A673 (cell line): ENCODE measurements around the gene MIAT. TPM values are rescaled to one million over a fixed set of nuclear protein-coding genes. Genes with fewer than 3 reads are reported as not detected.
A peak's percentile ranks its signal among the peaks of the same experiment; 100 is the strongest.

ENCODE experiments used
- Bru-seq: library from RNA; stranded (reverse); fragments of 400-500 nt; gene quantifications from one replicate; lab custom pipeline; 2021; lab: Mats Ljungman, UMichigan
- BruChase-seq, 2 experiments: library from RNA; stranded (reverse); fragments of 400-500 nt; gene quantifications; one replicate each; lab custom pipeline; 2021; lab: Mats Ljungman, UMichigan
- BruUV-seq: library from RNA; stranded (reverse); fragments of 400-500 nt; replicated peaks from 2 replicates; lab custom pipeline; 2021; lab: Mats Ljungman, UMichigan
- CTCF ChIA-PET: fragments of 300-600 bp; sonication (Branson Sonifier 250); formaldehyde crosslinking; loops from one replicate; lab custom pipeline; 2022; ENCODE audit warnings: antibody characterized with exemption; lab: Charles Lee
- POLR2A ChIA-PET: fragments of 300-600 bp; sonication (Branson Sonifier 250); formaldehyde crosslinking; loops from one replicate; lab custom pipeline; 2022; ENCODE audit warnings: antibody characterized with exemption; ENCODE audit not compliant: low non-redundant PET; lab: Charles Lee
- DNase-seq: peaks from one replicate; pipeline ENCODE4 v3.0.0-alpha.2; 2015; ENCODE audit warnings: low spot score
- H3K27ac ChIP-seq: fragments of 200-600 bp; sonication (generic); 2 replicates; pipeline ENCODE4 v1.5.1; 2016; ENCODE audit warnings: mixed run types, low read depth, mild to moderate bottlenecking, mixed read lengths, antibody characterized with exemption, low read length; ENCODE audit not compliant: poor library complexity, severe bottlenecking
- H3K27me3 ChIP-seq: fragments of 200-600 bp; sonication (generic); replicated peaks from 2 replicates; pipeline ENCODE4 v1.6.1; 2017; ENCODE audit warnings: mixed run types, low read depth, mild to moderate bottlenecking, mixed read lengths, antibody characterized with exemption, low read length; ENCODE audit not compliant: insufficient read depth, poor library complexity
- H3K36me3 ChIP-seq: fragments of 200-600 bp; sonication (generic); 2 replicates; pipeline ENCODE4 v1.6.1; 2016; ENCODE audit warnings: mixed run types, mild to moderate bottlenecking, mixed read lengths, antibody characterized with exemption, low read length; ENCODE audit not compliant: insufficient read depth, poor library complexity, severe bottlenecking
- H3K4me1 ChIP-seq: fragments of 200-600 bp; sonication (generic); 2 replicates; pipeline ENCODE4 v1.6.1; 2017; ENCODE audit warnings: mixed run types, mild to moderate bottlenecking, mixed read lengths, antibody characterized with exemption, low read length; ENCODE audit not compliant: insufficient read depth, poor library complexity, severe bottlenecking
- H3K4me3 ChIP-seq: fragments of 200-600 bp; sonication (generic); 2 replicates; pipeline ENCODE4 v1.5.1; 2016; ENCODE audit warnings: low read depth, mixed run types, mild to moderate bottlenecking, mixed read lengths, low read length; ENCODE audit not compliant: poor library complexity, severe bottlenecking
- H3K9me3 ChIP-seq: fragments of 200-600 bp; sonication (generic); 2 replicates; pipeline ENCODE4 v1.6.1; 2016; ENCODE audit warnings: mixed run types, low read depth, mild to moderate bottlenecking, mixed read lengths, antibody characterized with exemption, low read length; ENCODE audit not compliant: poor library complexity, severe bottlenecking
- EZH2 ChIP-seq: fragments of 200-600 bp; sonication (generic); IDR thresholded peaks from 2 replicates; pipeline ENCODE4 v1.6.1; 2017; ENCODE audit warnings: borderline replicate concordance, low read depth, mild to moderate bottlenecking, mixed read lengths, antibody characterized with exemption, low read length; ENCODE audit not compliant: poor library complexity, severe bottlenecking
- intact Hi-C: fragments of 100-400 bp; cut with micrococcal nuclease; formaldehyde crosslinking; loops from one replicate; pipeline ENCODE4 v1.10.0; 2022; ENCODE audit not compliant: unreplicated experiment
- long read RNA-seq: library from polyadenylated mRNA; stranded (forward); transcript quantifications from one replicate; pipeline ENCODE4 v2.0.0, GENCODE V29; 2022
- total RNA-seq: library from RNA; stranded (reverse); gene quantifications from 2 replicates; pipeline ENCODE4 v1.2.3, GENCODE V29; 2021
- TF ChIP-seq, protein P1 (sequence below): fragments of 300-800, 200-600 bp; sonication (generic); conservative IDR thresholded peaks from 2 replicates; pipeline ENCODE4 v1.5.1; 2017; ENCODE audit warnings: low read depth, mild to moderate bottlenecking, antibody characterized with exemption, low read length, moderate library complexity, mixed read lengths

The MIAT gene
- total RNA-seq (6.2 and 6.8 TPM in 2 replicates), Bru-seq, nascent RNA (percentile 51 among the genes with signal in this experiment), BruChase-seq, experiment 1, labeled RNA remaining after a 2-hour chase (percentile 59 among the genes with signal in this experiment), BruChase-seq, experiment 2, labeled RNA remaining after a 6-hour chase (percentile 72 among the genes with signal in this experiment)
- long read RNA-seq, full-length matches to known transcripts, result 3 of 8 reads
- long read RNA-seq, partial matches to known transcripts, result 2 of 8 reads
- long read RNA-seq, other reads (novel, unspliced or antisense), result 3 of 8 reads

DNA sequence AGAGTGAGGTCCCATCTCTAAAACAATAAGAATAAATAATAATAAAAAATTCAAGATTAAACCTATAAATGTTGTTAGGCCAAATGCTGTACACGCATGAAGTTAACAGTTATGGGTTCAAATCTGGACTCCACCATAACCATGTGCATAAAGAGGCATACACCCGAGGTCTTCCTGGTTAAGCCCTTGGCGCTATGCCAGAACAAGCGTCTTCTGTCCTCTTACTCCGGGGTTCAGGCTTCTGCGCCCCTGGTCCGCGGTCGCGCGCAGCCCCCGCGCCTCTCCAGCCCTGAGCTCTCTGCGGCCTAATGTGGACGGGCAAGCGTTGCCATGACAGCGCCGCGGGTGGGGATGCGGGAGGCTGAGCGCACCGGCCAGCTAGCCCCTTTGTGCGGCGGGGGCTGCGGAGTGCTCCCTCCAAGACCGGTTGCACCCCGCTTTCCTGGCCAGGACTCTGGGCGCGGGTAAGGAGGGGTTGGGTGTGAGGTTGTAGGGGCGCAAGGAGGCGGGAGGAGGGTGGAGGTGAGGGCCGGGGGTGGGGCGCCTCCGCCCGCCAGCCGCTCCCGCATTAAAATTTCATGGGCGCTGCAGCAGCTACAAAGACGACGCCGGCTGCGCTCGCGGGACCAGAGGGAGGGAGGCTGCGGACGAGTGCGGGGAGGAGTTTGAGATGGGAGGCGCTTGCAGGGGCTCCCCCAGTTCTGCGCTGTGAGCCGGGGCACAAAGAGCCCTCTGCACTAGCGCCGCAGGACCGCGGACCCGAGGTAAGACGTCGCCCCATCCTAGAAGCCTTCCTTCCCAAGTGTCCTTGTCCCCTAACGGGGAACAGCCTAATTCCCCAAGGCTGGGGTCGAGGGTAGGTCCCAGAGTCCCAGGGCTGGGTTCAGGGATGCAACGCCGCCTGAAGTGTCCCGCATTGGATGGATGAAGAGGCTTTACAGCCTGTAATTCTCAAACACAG, at the start of gene MIAT:
Gene MIAT, plus strand, starts transcription at position 698 of the 961 bp plus-strand sequence.
- TF ChIP-seq, protein P1, sequence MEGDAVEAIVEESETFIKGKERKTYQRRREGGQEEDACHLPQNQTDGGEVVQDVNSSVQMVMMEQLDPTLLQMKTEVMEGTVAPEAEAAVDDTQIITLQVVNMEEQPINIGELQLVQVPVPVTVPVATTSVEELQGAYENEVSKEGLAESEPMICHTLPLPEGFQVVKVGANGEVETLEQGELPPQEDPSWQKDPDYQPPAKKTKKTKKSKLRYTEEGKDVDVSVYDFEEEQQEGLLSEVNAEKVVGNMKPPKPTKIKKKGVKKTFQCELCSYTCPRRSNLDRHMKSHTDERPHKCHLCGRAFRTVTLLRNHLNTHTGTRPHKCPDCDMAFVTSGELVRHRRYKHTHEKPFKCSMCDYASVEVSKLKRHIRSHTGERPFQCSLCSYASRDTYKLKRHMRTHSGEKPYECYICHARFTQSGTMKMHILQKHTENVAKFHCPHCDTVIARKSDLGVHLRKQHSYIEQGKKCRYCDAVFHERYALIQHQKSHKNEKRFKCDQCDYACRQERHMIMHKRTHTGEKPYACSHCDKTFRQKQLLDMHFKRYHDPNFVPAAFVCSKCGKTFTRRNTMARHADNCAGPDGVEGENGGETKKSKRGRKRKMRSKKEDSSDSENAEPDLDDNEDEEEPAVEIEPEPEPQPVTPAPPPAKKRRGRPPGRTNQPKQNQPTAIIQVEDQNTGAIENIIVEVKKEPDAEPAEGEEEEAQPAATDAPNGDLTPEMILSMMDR, result no peak
- no peak for TF ChIP-seq EZH2
- peak within 1 kb of the TSS; percentile 54 for H3K4me3 ChIP-seq

DNA sequence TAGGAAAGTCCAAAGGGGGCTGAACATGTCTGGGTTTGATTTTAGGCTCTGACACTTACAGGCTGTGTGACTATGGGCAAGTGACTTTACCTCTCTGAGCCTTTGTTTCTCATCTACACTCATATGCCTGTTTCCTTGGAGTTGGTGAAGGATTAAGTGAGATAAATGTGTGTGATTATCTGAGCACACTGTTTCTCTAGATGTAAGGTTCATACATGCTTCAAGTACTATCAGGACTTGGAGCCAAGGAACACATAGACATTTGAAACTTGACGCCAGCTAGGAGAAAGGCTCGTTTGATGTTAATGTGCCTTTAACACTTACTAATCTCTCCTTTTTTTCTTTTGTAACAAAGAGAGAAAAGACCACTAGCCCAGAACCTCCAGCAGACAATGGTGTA, 49.3 kb upstream of the MIAT start:
- Histone ChIP-seq H3K9me3 (no peaks in the 10 kb centered on the region), H3K36me3 (no peaks in the 10 kb centered on the region), H3K27me3 (no peaks in the 10 kb centered on the region), H3K4me1 (no peaks in the 10 kb centered on the region), H3K4me3 (no peak overlapping the region), H3K27ac (no peak overlapping the region)
- intact Hi-C loops, result no loop called here
- POLR2A ChIA-PET, result no interaction called here
- TF ChIP-seq EZH2, result no peak
- TF ChIP-seq, protein P1, result no peak
- no TSS peak for BruUV-seq
- CTCF ChIA-PET, result interaction anchor here (0.7 kb wide), 1 partner anchor 17 kb away, joined by 4 read pairs; no protein-coding TSS in a partner anchor
- DNase-seq, result no peak

More for the DNA sequence above, at the start of gene MIAT:
- intact Hi-C loops, result no loop called here
- H3K27me3 ChIP-seq, result no peaks in the 10 kb centered on the region
- H3K4me1 ChIP-seq, result peaks cover 22% of the 10 kb centered on the region
- no peaks in the 10 kb centered on the region for H3K36me3 ChIP-seq
- no peaks in the 10 kb centered on the region for H3K9me3 ChIP-seq
- POLR2A ChIA-PET, result interaction anchor here (0.7 kb wide), 1 partner anchor 229 kb away, joined by 7 read pairs; no protein-coding TSS in a partner anchor
- CTCF ChIA-PET, result no interaction called here
- BruUV-seq, result no TSS peak
- no peak within 1 kb of the TSS for H3K27ac ChIP-seq
- peak; percentile 46 for DNase-seq

DNA sequence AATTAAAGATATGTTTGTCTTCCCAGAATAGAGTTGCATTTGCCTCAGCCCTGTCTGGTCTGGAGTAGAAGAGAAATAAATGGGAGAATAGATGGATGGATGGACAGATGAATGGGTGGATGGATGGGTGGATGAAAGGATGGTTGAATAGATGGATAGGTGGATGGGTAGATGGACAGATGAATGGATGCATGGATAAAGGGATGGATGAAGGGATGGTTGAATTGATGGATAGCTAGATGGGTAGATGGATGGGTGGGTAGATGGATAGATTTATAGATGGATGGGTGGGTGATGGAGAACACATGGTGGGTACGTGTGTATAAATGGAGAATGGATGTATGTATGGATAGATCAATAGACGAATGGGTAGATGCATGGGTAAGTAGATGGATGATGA, 48.1 kb upstream of the MIAT start:
- ChIA-PET POLR2A (no interaction called here), CTCF (no interaction called here)
- Histone ChIP-seq H3K27ac (no peak overlapping the region), H3K4me1 (no peaks in the 10 kb centered on the region), H3K36me3 (no peaks in the 10 kb centered on the region), H3K9me3 (no peaks in the 10 kb centered on the region), H3K27me3 (no peaks in the 10 kb centered on the region), H3K4me3 (no peak overlapping the region)
- intact Hi-C loops, result no loop called here
- no peak for DNase-seq
- TF ChIP-seq, protein P1, result no peak
- TF ChIP-seq EZH2, result no peak
- BruUV-seq, result no TSS peak
